IMR-90 (cell line): ENCODE data around the gene DNAJC30. TPM values are rescaled to one million over a fixed set of nuclear protein-coding genes. Genes with fewer than 3 reads are reported as not detected.

Experiments used
- ATAC-seq: fragments of 200-7000 bp; cut with Tn5 transposase; 2 replicates; pipeline ENCODE4 v1.9.1; 2020; ENCODE audit warnings: low read depth, mild to moderate bottlenecking, moderate library complexity
- BruUV-seq: library from RNA; stranded (reverse); fragments of 400-500 nt; replicated peaks from 2 replicates; lab custom pipeline; 2021; lab: Mats Ljungman, UMichigan
- CTCF ChIA-PET: fragments of 300-600 bp; formaldehyde crosslinking; extraction: SDS; loops from one replicate; lab custom pipeline; 2021; ENCODE audit warnings: antibody characterized with exemption; lab: Yijun Ruan, JAX
- POLR2A ChIA-PET: fragments of 300-600 bp; sonication (Branson Sonifier 250); formaldehyde crosslinking; loops from one replicate; lab custom pipeline; 2022; ENCODE audit warnings: antibody characterized with exemption; ENCODE audit not compliant: unreplicated experiment; lab: Charles Lee
- DNase-seq: peaks from one replicate; pipeline ENCODE4 v3.0.0; 2013
- H2AFZ ChIP-seq: replicated peaks from 2 replicates; pipeline ENCODE3; 2013; ENCODE audit warnings: low read length, mild to moderate bottlenecking; ENCODE audit not compliant: poor library complexity
- H2AK5ac ChIP-seq: 2 replicates; pipeline ENCODE4 v1.6.1; 2013; ENCODE audit warnings: low read depth, low read length, inconsistent platforms
- H2AK9ac ChIP-seq: replicated peaks from 2 replicates; pipeline ENCODE3; 2013; ENCODE audit warnings: mild to moderate bottlenecking, low read depth, low read length, moderate library complexity; ENCODE audit not compliant: poor library complexity
- H2BK120ac ChIP-seq: 2 replicates; pipeline ENCODE4 v1.6.1; 2013; ENCODE audit warnings: low read depth, low read length, inconsistent platforms
- H2BK15ac ChIP-seq: 3 replicates; pipeline ENCODE4 v1.6.1; 2013; ENCODE audit warnings: low read depth, low read length, inconsistent platforms
- H2BK20ac ChIP-seq: 2 replicates; pipeline ENCODE4 v1.6.1; 2013; ENCODE audit warnings: low read depth, mild to moderate bottlenecking, inconsistent platforms, low read length, moderate library complexity
- H2BK5ac ChIP-seq: 2 replicates; pipeline ENCODE4 v1.6.1; 2013; ENCODE audit warnings: mild to moderate bottlenecking, low read depth, low read length, inconsistent platforms; ENCODE audit not compliant: poor library complexity, severe bottlenecking
- H3K14ac ChIP-seq: replicated peaks from 2 replicates; pipeline ENCODE4 v1.6.1; 2013; ENCODE audit warnings: low read depth, low read length, inconsistent platforms
- H3K18ac ChIP-seq: 2 replicates; pipeline ENCODE4 v1.6.1; 2013; ENCODE audit warnings: low read depth, low read length, control low read depth
- H3K23ac ChIP-seq: 2 replicates; pipeline ENCODE4 v1.6.1; 2013; ENCODE audit warnings: low read depth, low read length, inconsistent platforms
- H3K27ac ChIP-seq: 2 replicates; pipeline ENCODE4 v1.5.1; 2013; ENCODE audit warnings: mild to moderate bottlenecking, control low read depth, low read length; ENCODE audit not compliant: insufficient read depth
- H3K27me3 ChIP-seq: 2 replicates; pipeline ENCODE4 v1.6.1; 2013; ENCODE audit warnings: low read length; ENCODE audit not compliant: control insufficient read depth, insufficient read depth
- H3K36me3 ChIP-seq: 2 replicates; pipeline ENCODE4 v1.6.1; 2013; ENCODE audit warnings: low read length, mixed read lengths; ENCODE audit not compliant: control insufficient read depth, insufficient read depth
- H3K4ac ChIP-seq: 2 replicates; pipeline ENCODE4 v1.6.1; 2013; ENCODE audit warnings: low read depth, low read length, inconsistent platforms
- H3K4me1 ChIP-seq: 2 replicates; pipeline ENCODE4 v1.6.1; 2013; ENCODE audit warnings: low read length, mixed read lengths; ENCODE audit not compliant: control insufficient read depth, insufficient read depth
- H3K4me2 ChIP-seq: 2 replicates; pipeline ENCODE4 v1.6.1; 2013; ENCODE audit warnings: low read depth, mild to moderate bottlenecking, control low read depth, low read length, moderate library complexity
- H3K4me3 ChIP-seq: 2 replicates; pipeline ENCODE4 v1.5.1; 2013; ENCODE audit warnings: low read depth, mild to moderate bottlenecking, control low read depth, low read length, moderate library complexity; ENCODE audit not compliant: insufficient read depth
- H3K56ac ChIP-seq: 2 replicates; pipeline ENCODE4 v1.6.1; 2013; ENCODE audit warnings: low read length, inconsistent platforms; ENCODE audit not compliant: insufficient read depth; ENCODE audit errors: extremely low read depth
- H3K79me1 ChIP-seq, 2 experiments: 2 replicates each; pipeline ENCODE4 v1.6.1; 2013; ENCODE audit warnings: low read length in 2 of 2, inconsistent platforms in 1 of 2, low read depth in 1 of 2
- H3K9ac ChIP-seq: 2 replicates; pipeline ENCODE4 v1.6.1; 2013; ENCODE audit warnings: low read depth, low read length, control low read depth
- H3K9me1 ChIP-seq: 2 replicates; pipeline ENCODE4 v1.6.1; 2013; ENCODE audit warnings: low read length, inconsistent platforms; ENCODE audit not compliant: insufficient read depth
- H3K9me3 ChIP-seq: 2 replicates; pipeline ENCODE4 v1.6.1; 2013; ENCODE audit warnings: low read length; ENCODE audit not compliant: control insufficient read depth, insufficient read depth
- H4K20me1 ChIP-seq: 2 replicates; pipeline ENCODE4 v1.6.1; 2013; ENCODE audit warnings: low read length, inconsistent platforms; ENCODE audit not compliant: insufficient read depth
- H4K5ac ChIP-seq: 2 replicates; pipeline ENCODE4 v1.6.1; 2013; ENCODE audit warnings: mild to moderate bottlenecking, low read depth, low read length, control low read depth
- H4K8ac ChIP-seq, 2 experiments: 2 replicates each; pipeline ENCODE4 v1.6.1; 2013; ENCODE audit warnings: low read depth in 2 of 2, low read length in 2 of 2, control low read depth in 1 of 2, inconsistent platforms in 1 of 2
- H4K91ac ChIP-seq: 2 replicates; pipeline ENCODE4 v1.6.1; 2013; ENCODE audit warnings: low read depth, low read length, inconsistent platforms; ENCODE audit not compliant: insufficient read depth
- BHLHE40 ChIP-seq: fragments of 150-350 bp; IDR thresholded peaks from 2 replicates; pipeline ENCODE4 v1.6.1; 2016; ENCODE audit warnings: mild to moderate bottlenecking, low read depth, low read length
- CEBPB ChIP-seq: IDR thresholded peaks from 2 replicates; pipeline ENCODE4 v1.6.1; 2012; ENCODE audit warnings: low read depth, low read length, improper control_type of control experiment
- CHD1 ChIP-seq: IDR thresholded peaks from 2 replicates; pipeline ENCODE4 v1.6.1; 2012; ENCODE audit warnings: low read depth, low read length, improper control_type of control experiment
- CTCF ChIP-seq: conservative IDR thresholded peaks from 2 replicates; pipeline ENCODE4 v1.5.1; 2012; ENCODE audit warnings: mild to moderate bottlenecking, low read depth, low read length, improper control_type of control experiment
- ELK1 ChIP-seq: fragments of 150-350 bp; IDR thresholded peaks from 2 replicates; pipeline ENCODE4 v1.6.1; 2016; ENCODE audit warnings: low read depth, mild to moderate bottlenecking, low read length, moderate library complexity, borderline replicate concordance
- FOS ChIP-seq: fragments of 150-350 bp; IDR thresholded peaks from 2 replicates; pipeline ENCODE4 v1.6.1; 2016; ENCODE audit warnings: low read depth, low read length
- MAFK ChIP-seq: IDR thresholded peaks from 2 replicates; pipeline ENCODE4 v1.6.1; 2012; ENCODE audit warnings: low read depth, low read length, improper control_type of control experiment
- MAZ ChIP-seq: IDR thresholded peaks from 2 replicates; pipeline ENCODE4 v1.6.1; 2012; ENCODE audit warnings: low read depth, mild to moderate bottlenecking, low read length, improper control_type of control experiment, moderate library complexity, borderline replicate concordance
- MXI1 ChIP-seq: IDR thresholded peaks from 2 replicates; pipeline ENCODE4 v1.6.1; 2012; ENCODE audit warnings: low read depth, mild to moderate bottlenecking, low read length, moderate library complexity, borderline replicate concordance
- NFE2L2 ChIP-seq: fragments of 150-350 bp; IDR thresholded peaks from 2 replicates; pipeline ENCODE4 v1.6.1; 2016; ENCODE audit warnings: low read depth, mild to moderate bottlenecking, low read length
- POLR2A ChIP-seq: IDR thresholded peaks from 2 replicates; pipeline ENCODE4 v1.6.1; 2012; ENCODE audit warnings: mild to moderate bottlenecking, low read depth, low read length
- RAD21 ChIP-seq: IDR thresholded peaks from 2 replicates; pipeline ENCODE4 v1.6.1; 2012; ENCODE audit warnings: low read length, improper control_type of control experiment
- RCOR1 ChIP-seq: IDR thresholded peaks from 2 replicates; pipeline ENCODE4 v1.6.1; 2012; ENCODE audit warnings: mild to moderate bottlenecking, low read length, improper control_type of control experiment; ENCODE audit not compliant: insufficient replicate concordance
- RFX5 ChIP-seq: IDR thresholded peaks from 2 replicates; pipeline ENCODE4 v1.8.0; 2012; ENCODE audit warnings: low read depth, mild to moderate bottlenecking, low read length, moderate library complexity
- SMC3 ChIP-seq: fragments of 150-350 bp; IDR thresholded peaks from 2 replicates; pipeline ENCODE4 v1.6.1; 2016; ENCODE audit warnings: low read depth, mild to moderate bottlenecking, antibody characterized with exemption, low read length, moderate library complexity
- USF2 ChIP-seq: fragments of 150-350 bp; IDR thresholded peaks from 2 replicates; pipeline ENCODE4 v1.6.1; 2017; ENCODE audit warnings: mild to moderate bottlenecking, antibody characterized with exemption, low read length, low read depth
- WGBS, 2 experiments: methylation state at CpG; one replicate each; pipeline versions ENCODE4 v1.1.5 to v1.1.7; 2013; ENCODE audit warnings: missing lambda C conversion rate in 2 of 2; ENCODE audit not compliant: insufficient read length in 1 of 2; ENCODE audit errors: extremely low coverage in 2 of 2; 5-methylcytosine and 5-hydroxymethylcytosine counted together
- dilution Hi-C: fragments of 300-500 bp; cut with HindIII; formaldehyde crosslinking; loops from one replicate; pipeline ENCODE4 v1.14.3; 2018; ENCODE audit warnings: low sequenced_read_pairs; ENCODE audit not compliant: unreplicated experiment
- in situ Hi-C: fragments of 300-500 bp; cut with MboI; formaldehyde crosslinking; loops from 3 replicates; pipeline ENCODE4 v1.14.3; 2019; ENCODE audit warnings: low sequenced_read_pairs, inconsistent platforms, mixed read lengths
- intact Hi-C: fragments of 100-400 bp; cut with micrococcal nuclease; formaldehyde crosslinking; loops from 2 replicates; pipeline ENCODE4 v1.10.0; 2022
- polyA plus RNA-seq, 3 experiments: library from polyadenylated mRNA; depleted of rRNA; stranded (reverse); fragments of >200 nt; gene quantifications; 2 replicates each; pipeline ENCODE4 v1.2.3, GENCODE V29; 2012; ENCODE audit warnings: low replicate concordance in 1 of 3
- total RNA-seq: library from RNA; depleted of rRNA; stranded (reverse); fragments of >200 nt; gene quantifications from 2 replicates; pipeline ENCODE4 v1.2.3, GENCODE V29; 2012

DNAJC30 gene
- total and polyA plus RNA-seq, 2 of the 4 experiments (the other 2 are of a cell fraction): 1.6 to 9.0 TPM

- no peak overlapping the region for H3K4me3 ChIP-seq
- no peak overlapping the region for H3K9ac ChIP-seq
- BruUV-seq: no TSS peak
- ChIA-PET POLR2A (no interaction called here), CTCF (no interaction called here)
- H3K14ac ChIP-seq: no peak overlapping the region
- H2BK5ac ChIP-seq: no peak overlapping the region
- H2AFZ ChIP-seq: no peak overlapping the region
- no peaks in the 10 kb centered on the region for H3K9me3 ChIP-seq
- H3K79me1 ChIP-seq: peaks cover 25 to 81% of the 10 kb centered on the region in 2 experiments
- H3K36me3 ChIP-seq: peaks cover 15% of the 10 kb centered on the region
- TF ChIP-seq BHLHE40 (no peak), MAZ (no peak), MAFK (no peak), MXI1 (no peak), RCOR1 (no peak), CTCF (no peak), POLR2A (no peak), FOS (no peak), RFX5 (no peak), USF2 (no peak), SMC3 (no peak), CEBPB (no peak), NFE2L2 (no peak), RAD21 (no peak), ELK1 (no peak), CHD1 (no peak)
- peaks cover 85% of the 10 kb centered on the region for H4K20me1 ChIP-seq
- no peak overlapping the region for H4K8ac ChIP-seq
- ATAC-seq: no peak
- H3K4me2 ChIP-seq: no peak overlapping the region
- no peak overlapping the region for H4K91ac ChIP-seq
- no peak overlapping the region for H3K23ac ChIP-seq
- H3K18ac ChIP-seq: no peak overlapping the region
- dilution Hi-C loops: no loop called here
- no peak overlapping the region for H3K27ac ChIP-seq
- peaks cover 7% of the 10 kb centered on the region for H3K4me1 ChIP-seq
- no peak overlapping the region for H2AK9ac ChIP-seq
- no peak overlapping the region for H2AK5ac ChIP-seq
- no peak for DNase-seq
- in situ Hi-C loops: no loop called here
- WGBS, 2 experiments: 97% methylated on average over 9 of the region's 16 CpGs; no CpG with 5 or more reads in 1 of the 2 experiments
- no peak overlapping the region for H3K56ac ChIP-seq
- no peak overlapping the region for H2BK15ac ChIP-seq
- no peak overlapping the region for H2BK120ac ChIP-seq
- no peak overlapping the region for H3K4ac ChIP-seq
- H3K9me1 ChIP-seq: peaks cover 13% of the 10 kb centered on the region
- no peaks in the 10 kb centered on the region for H3K27me3 ChIP-seq
- no peak overlapping the region for H4K5ac ChIP-seq
- H2BK20ac ChIP-seq: no peak overlapping the region
- intact Hi-C loops: no loop called here
These were observed 25.8 kb upstream of the DNAJC30 start for GRCh38 chr7:73708961-73709549.
